GM18868 (cell line): ENCODE measurements around the gene TBKBP1.
A peak's percentile ranks its signal among the peaks of the same experiment; 100 is the strongest.
"Not testable (repeated sequence)": the region's sequence is repeated elsewhere in the genome, so short reads cannot be mapped to it uniquely, and the experiment has no call there.

Experiments used
- ATAC-seq: cut with Tn5 transposase; IDR thresholded peaks from one replicate; pipeline ENCODE4 v1.9.1; 2021; ENCODE audit warnings: mild to moderate bottlenecking, moderate library complexity; ENCODE audit not compliant: unreplicated experiment

Gene TBKBP1

DNA sequence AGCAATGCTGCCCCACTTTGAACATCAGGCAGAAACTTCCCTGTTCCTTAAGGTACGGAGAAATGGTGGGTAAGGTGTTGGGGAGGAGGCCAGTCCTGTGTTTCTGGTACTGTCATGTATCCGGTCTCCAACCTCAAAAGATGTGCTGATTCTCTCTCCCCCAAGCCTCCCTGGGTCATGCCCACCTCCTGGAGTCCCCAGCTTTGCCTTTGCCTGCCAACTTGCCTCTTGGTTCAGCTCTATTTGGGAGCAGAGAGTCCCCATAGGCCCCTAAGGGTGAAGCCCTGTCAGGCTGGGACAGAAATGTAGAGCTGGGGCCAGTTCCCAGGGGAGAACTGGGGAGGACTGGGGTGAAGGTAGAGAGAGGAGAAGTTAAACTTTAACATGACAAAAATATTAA lies 37.4 kb downstream of the TBKBP1 start:
- ATAC-seq = no peak

DNA sequence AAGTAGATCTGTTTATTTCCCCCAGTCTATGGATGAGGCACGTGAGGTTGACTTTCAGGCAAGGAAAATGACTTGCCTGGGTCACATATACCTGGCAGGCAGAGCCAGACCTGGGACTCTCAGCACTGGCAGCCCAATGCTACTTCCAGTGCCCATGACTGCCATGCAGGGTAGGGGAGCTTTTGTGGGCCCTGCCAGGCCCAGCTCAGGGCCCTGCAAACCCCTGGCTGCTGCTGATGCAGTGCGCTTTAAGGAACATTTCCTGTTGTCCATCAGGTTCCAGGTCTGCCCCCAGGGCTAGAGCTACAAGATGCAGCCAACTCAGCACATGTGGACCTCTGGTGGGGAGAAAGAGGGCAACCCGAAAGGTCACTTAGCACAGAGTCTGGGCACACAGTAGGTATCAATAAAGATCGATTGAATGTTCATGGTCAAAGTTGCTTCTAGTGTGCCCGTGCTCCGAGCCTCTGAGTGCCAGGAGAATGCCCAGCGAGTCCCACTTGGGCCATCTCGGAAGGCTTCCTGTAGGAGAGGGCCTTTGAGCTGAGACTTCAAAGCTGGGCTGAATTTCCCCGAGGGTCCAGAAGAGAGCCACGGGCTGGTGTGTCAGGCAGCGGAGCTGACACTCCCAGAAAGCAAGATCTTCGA lies 38.6 kb downstream of the TBKBP1 start:
- no peak for ATAC-seq

DNA sequence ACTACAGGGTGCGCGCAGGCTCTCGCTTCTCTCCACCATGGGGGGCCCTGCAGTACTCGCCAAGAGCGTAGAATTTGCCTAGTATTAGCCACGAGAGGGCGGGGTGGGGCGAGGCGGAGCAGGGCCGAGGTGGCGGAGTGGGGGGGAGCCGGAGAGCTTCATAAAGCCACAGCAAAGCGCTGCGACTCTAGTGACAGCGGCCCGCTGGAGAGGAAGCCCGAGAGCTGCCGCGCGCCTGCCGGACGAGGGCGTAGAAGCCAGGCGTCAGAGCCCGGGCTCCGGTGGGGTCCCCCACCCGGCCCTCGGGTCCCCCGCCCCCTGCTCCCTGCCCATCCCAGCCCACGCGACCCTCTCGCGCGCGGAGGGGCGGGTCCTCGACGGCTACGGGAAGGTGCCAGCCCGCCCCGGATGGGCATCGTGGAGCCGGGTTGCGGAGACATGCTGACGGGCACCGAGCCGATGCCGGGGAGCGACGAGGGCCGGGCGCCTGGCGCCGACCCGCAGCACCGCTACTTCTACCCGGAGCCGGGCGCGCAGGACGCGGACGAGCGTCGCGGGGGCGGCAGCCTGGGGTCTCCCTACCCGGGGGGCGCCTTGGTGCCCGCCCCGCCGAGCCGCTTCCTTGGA lies 39.2 kb downstream of the TBKBP1 start, which contains the start of gene TBX21:
Gene TBX21, plus strand, starts transcription at position 190 of the 627 bp plus-strand sequence. Its CDS starts 219 bp downstream, at position 409.
- peak; percentile 64 for ATAC-seq

DNA sequence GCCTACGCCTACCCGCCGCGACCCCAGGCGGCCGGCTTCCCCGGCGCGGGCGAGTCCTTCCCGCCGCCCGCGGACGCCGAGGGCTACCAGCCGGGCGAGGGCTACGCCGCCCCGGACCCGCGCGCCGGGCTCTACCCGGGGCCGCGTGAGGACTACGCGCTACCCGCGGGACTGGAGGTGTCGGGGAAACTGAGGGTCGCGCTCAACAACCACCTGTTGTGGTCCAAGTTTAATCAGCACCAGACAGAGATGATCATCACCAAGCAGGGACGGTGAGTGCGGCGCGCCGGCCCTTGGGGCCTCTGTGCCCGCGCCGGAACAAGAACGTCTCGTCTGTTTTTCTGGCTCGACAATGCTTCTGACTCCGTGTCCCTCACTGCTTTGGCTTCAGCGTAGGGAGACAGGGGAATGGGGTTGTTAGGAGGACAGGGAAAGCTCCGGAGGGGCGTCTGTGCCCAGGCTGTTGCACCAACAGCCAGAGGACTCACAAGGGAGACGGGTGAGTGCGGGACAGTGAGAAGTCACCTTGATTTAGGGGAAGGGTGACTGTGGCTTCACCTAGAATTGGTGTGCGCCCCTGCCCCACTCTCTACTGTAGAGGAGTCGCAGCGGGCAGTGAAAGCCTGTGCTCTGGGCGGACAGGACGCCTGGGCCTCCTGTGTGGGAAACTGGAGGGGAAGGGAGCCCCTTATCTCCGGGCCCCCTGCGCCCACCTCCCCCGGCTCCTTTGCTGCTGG lies 39.9 kb downstream of the TBKBP1 start:
- ATAC-seq = peak; percentile 7

DNA sequence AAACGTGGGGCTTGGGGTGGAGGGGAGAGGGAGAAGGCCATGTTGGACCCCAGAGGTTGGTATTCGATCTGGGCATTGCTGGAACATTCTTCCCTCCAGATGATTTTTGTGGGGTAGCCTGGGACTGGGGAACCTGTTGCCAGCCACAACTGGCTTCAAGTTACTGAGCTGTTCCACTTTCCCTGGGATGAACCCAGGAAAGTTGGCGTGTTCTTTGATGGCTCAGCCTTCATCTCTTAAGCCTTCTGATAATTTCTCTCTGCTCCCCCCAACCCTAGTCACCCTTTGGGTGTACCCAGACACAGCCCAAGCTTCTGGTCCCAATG lies 41.1 kb downstream of the TBKBP1 start:
- no peak for ATAC-seq

DNA sequence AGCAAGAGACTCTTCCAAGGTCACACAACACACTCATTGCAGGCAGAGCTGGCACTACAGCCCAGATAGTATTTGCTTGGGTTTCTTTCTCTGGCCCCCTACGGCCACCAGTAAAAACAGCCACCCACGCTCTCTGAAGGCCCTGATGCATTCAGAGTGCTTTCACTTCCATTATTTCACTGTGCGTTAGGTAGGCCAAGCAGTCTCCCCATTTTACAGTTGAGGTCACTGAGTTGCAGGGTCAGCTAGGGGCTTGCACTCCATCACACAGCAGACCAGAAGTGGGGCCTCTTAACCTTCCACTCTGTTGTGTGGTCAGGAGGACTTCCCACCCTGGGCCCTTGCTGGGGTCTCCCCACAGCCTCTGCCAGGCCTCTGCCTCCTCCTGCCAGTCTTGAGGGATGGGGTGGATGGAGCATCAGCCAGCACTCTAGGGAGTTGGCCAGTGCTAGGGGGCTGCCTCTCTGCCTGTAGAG lies 41.6 kb downstream of the TBKBP1 start:
- peak; percentile 76 for ATAC-seq

DNA sequence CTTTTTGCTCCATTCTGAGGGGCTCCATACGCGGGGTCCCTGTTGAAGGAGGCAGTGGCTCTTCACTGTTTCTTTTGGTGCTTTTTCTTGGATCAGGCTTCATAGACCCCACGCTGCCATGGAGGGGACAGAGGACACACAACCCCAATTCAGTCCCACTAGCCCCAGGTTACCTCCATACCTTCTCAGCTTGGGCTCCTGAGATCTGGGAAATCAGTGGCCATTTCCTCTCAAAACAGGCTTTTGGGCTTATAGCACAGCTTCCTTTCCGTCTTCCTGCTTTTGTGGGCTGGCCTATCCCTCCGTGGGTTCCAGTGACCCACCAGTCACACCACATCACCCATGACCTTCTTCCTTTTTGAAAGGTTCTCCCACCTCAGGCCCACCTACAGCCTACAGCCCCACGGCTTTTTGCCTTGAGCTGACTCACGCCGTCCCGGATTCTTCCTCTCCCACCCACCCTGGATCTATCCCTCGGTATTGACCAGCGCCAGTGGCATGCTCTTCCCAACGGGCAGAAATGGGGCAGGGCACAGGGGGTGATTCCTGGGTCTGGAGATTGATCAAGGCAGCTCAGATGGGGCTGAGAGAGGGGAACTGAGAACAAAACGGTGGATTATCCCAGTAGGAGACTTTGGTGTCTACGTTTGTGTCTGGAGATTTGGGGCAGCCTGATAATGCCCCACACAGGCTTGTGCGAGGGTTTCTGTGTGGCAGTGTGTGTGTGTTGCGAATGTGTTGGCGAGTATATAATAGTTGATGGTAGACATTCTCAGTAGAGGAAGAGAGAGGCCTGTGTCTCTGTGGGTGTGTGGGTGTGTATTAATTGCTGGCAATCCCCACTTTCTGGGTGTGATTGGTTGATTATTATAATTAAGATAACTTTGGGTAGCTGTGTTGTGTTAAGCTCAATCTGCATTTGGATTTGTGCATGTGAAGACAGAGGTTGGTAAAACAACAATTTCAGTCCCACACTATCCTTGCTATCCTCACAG lies 42.8 kb downstream of the TBKBP1 start:
- ATAC-seq = no peak

DNA sequence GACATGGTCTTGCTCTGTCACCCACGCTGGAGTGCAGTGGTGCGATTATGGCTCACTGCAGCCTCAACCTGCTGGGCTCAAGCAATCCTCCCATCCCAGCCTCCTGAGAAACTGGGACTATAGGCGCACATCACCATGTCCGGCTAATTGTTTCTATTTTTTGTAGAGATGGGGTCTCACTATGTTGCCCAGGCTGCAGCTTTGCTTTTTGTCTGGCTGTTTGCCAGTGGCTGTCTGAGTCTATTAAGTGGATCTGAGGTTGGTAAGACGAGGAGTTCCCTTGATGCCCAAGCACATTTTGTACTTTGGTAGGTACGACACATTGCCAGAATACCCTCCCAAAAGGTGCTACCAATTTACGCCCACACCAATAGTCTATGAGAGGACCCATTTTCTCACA lies 44.2 kb downstream of the TBKBP1 start:
- no peak for ATAC-seq

DNA sequence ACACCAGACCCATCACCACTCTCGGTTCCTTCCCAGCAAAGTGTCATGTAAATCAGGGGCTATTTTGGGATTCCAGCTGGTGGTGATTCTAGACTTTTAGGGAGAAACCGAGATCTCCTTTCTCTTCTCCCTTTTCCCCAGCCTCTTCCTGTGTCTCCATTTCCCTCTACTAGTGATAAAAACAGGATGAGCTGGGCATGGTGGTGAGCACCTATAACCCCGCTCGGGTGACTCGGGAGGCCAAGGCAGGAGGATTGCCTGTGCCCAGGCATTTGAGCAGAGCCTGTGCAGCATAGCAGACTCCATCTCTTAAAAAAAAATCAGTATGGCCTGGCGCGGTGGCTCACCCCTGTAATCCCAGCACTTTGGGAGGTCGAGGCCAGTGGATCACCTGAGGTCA lies 45.2 kb downstream of the TBKBP1 start:
- no peak for ATAC-seq

DNA sequence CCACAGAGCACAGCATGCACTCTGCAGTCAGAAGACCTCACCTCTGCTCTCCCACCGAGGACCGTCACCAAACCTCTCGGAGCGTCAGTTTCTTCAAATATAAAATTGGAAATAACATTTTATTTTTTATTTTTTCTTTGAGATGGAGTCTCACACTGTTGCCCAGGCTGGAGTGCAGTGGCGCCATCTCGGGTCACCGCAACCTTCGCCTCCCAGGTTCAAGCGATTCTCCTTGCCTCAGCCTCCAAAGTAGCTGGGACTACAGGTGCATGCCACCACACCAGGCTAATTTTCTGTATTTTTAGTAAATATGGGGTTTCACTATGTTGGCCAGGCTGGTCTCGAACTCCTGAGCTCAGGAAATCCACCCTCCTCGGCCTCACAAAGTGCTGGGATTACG lies 46.0 kb downstream of the TBKBP1 start:
- not testable (repeated sequence) for ATAC-seq

DNA sequence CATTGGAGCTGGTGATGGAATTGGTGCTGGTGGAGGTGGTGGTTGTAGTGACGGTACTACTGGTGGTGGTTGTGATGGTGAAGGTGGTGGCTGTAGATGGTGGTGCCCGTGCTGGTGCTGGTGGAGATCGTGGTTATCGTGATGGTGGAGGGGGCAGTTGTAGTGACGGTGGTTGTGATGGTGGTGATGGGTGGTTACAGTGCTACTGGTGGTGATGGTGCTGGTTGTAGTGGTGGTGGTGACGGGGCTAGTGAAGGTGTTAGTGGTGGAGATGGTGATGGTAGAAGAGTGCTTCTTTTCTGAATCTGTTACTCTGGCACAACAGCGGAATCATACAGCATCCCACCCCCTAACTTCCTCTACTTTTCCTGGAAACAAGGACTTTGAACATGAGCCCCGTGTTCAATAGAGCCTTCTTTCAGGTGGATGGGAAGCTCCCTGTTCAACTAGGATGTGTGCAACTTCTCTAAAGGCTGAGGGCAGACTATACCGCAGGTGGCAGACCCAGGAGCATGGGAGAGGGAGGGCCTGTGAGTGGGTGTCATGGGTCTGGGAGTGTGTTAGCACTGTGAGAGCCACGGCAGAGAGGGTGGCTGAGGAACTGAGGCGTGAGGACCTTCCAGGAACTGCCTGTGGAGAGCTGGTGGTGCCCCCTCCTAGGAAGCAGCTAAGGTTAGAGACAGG lies 47.3 kb downstream of the TBKBP1 start:
- ATAC-seq = no peak

DNA sequence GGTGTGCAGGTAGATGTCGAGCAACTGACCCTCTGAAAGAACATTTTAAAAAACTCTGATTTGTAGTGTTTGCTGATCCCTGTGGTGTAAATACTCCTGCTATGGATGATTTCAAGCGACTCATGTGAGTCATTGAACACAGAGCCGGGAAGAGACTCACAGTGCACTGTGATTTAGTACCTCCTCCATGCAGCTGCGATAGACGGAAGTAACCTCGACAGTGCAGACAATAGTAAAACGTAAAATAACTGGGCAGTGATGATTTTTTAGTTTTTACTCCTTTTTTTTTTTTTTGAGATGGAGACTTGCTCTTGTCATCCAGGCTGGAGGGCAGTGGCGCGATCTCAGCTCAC lies 47.8 kb downstream of the TBKBP1 start:
- ATAC-seq = no peak

DNA sequence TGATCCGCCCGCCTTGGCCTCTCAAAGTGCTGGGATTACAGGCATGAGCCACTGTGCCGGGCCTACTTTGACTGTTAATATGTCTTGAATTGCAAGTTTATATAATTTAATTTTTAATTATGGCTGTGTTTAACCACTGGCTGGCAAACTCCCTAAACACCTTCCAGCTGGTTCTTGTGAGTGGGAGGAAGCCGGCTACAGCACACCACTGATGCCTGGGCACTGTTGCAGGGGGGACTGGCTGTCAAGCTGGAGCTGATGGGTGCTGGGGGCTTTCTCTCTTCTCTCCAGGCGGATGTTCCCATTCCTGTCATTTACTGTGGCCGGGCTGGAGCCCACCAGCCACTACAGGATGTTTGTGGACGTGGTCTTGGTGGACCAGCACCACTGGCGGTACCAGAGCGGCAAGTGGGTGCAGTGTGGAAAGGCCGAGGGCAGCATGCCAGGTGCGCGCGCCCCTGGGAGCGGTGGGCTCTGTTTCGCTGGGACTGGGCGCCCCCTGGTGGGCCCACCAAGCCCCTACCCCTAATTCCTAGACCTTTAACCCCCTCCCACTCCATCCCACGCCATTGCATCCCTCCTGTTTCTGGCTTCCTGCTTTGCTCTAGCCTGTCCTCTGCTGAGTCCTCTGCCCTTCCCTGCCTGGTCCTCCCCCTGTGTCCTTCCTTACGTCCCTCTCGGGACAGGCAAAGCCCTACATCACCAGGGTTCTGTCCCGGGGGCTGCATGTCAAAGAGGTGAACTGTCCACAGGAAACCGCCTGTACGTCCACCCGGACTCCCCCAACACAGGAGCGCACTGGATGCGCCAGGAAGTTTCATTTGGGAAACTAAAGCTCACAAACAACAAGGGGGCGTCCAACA lies 48.6 kb downstream of the TBKBP1 start:
- no peak for ATAC-seq

DNA sequence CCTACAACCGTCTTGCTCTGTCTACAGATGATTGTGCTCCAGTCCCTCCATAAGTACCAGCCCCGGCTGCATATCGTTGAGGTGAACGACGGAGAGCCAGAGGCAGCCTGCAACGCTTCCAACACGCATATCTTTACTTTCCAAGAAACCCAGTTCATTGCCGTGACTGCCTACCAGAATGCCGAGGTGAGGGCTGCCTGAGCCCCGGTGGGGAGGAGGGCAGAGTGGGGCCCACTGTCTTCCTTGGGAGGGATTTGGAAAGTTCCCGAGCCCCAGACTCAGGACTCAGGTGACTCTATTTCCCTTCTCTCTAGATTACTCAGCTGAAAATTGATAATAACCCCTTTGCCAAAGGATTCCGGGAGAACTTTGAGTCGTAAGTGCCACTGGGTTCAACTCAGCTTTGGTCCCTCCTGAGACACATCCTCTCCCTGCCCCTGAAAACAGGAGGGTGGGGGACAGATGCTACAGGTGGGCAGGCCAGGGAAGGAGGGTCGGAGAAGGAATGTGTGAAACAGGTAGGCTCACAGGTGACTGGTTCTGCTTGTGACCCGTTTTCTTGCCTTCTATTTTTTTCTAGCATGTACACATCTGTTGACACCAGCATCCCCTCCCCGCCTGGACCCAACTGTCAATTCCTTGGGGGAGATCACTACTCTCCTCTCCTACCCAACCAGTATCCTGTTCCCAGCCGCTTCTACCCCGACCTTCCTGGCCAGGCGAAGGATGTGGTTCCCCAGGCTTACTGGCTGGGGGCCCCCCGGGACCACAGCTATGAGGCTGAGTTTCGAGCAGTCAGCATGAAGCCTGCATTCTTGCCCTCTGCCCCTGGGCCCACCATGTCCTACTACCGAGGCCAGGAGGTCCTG lies 50.4 kb downstream of the TBKBP1 start:
- ATAC-seq = no peak

DNA sequence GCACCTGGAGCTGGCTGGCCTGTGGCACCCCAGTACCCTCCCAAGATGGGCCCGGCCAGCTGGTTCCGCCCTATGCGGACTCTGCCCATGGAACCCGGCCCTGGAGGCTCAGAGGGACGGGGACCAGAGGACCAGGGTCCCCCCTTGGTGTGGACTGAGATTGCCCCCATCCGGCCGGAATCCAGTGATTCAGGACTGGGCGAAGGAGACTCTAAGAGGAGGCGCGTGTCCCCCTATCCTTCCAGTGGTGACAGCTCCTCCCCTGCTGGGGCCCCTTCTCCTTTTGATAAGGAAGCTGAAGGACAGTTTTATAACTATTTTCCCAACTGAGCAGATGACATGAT lies 51.0 kb downstream of the TBKBP1 start:
- no peak for ATAC-seq

DNA sequence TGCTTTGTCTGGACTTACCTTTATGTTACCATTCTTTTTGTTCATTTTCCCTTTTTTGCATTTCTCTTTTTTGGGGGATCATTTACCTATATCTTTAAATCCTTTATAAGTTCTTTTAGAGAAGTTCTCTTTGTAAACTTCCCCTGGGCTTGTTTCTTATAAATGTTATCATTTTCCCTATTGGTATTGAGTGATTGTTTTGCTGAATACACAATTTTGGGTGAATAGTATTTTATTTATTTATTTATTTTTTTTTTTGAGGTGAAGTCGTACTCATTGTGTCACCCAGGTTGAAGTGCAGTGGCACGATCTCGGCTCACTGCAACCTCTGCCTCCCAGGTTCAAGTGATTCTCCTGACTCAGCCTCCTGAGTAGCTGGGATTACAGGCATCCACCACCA lies 57.5 kb downstream of the TBKBP1 start:
- no peak for ATAC-seq

DNA sequence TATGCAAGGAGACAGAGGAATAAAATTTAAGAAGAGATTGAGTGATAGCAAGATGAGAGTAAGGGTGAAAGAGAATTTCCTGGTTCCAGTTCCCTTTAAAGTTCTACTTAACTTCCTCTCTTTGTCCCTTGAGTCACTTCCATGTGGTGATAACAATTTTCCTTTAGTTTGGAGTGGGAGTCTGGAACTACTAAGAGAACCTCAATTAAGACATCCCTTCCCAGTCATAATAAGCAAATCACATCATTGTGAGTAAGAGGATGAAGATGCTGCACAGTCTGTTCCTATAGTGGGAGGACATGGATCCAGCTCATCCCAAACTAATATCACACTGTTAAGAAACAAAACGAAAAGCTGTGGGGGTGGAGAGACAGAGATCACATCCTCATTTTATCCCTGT lies 63.4 kb downstream of the TBKBP1 start:
- no peak for ATAC-seq

DNA sequence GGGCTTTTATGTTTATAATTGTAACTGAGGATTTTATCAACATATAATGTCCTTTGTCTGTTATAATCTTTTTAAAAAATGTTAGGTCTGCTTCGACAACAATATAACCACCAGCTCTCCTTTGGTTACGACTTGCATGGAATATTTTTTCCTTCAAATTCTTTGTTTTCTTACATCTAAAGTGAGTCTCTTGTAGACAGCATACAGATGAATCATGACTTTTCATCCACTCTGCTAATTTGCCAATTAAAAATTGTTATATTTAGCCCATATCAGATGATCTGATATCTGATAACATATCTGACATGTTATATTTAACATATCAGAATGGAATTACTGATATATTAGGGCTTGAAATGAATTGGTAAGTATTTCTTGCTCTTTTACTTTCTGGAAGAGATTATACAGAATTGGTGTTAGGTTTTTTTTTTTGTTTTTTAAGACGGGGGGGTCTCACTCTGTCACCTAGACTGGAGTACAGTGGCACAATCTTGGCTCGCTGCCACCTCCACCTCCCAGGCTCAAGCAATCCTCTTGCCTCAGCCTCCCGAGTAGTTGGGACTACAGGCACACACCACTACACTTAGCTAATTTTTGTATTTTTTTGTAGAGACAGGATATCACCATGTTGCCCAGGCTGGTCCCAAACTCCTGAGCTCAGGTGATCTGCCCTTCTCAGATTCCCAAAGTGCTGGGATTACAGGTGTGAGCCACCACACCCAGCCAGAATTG lies 66.6 kb downstream of the TBKBP1 start:
- ATAC-seq = no peak
